C4-2B (cell line): ENCODE measurements around the gene WNT11.

Experiments
- H3K27ac ChIP-seq: fragments of 450-650 bp; 2 replicates; pipeline ENCODE4 v1.5.1; 2017
- CTCF ChIP-seq: fragments of 450-650 bp; conservative IDR thresholded peaks from 2 replicates; pipeline ENCODE4 v1.5.1; 2017; ENCODE audit warnings: mild to moderate bottlenecking
- ZFX ChIP-seq: fragments of 450-650 bp; IDR thresholded peaks from 2 replicates; pipeline ENCODE4 v1.6.1; 2017

Gene WNT11

DNA sequence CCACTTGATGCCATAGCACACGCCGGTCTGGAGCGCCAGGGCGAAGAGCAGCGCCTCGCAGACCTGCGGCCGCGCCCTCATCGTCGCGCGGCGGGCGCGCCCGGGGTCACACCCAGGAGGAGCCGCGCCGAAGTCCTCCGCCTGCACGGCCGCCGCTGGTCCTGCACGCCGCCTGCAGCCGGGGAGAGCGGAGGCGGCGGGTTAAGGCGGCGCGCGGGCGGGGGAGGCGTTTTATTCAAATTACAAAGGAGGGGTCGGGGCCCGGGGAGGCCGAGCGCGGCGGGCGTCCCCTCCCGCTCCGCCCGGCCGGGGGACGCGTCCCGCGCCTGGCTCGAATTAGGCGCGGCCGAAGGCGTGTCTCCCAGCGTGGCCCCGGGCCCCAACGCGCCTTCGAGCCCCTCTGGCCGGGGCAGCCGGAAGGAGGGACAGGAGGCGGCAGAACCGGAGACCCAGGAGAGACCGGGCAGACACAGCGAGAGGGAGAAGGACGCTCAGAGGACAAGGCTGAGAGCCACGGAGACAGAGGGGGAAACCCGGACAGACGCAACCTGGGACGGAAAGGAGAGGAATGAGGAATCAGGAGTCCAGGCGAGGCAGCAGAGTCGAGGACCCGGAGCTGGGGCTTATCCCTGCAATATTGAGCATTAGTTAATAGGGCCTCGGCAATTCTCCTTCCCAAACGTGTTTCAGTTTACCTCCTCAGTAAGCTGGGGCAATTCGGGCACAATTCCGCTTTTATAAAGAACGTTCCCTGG is at the start of gene WNT11:
TSS of gene WNT11 (minus strand) at position 176 of the 755 bp plus-strand sequence. CDS start at position 81, 95 bp downstream.
- no peak for TF ChIP-seq CTCF
- TF ChIP-seq ZFX, result no peak

DNA sequence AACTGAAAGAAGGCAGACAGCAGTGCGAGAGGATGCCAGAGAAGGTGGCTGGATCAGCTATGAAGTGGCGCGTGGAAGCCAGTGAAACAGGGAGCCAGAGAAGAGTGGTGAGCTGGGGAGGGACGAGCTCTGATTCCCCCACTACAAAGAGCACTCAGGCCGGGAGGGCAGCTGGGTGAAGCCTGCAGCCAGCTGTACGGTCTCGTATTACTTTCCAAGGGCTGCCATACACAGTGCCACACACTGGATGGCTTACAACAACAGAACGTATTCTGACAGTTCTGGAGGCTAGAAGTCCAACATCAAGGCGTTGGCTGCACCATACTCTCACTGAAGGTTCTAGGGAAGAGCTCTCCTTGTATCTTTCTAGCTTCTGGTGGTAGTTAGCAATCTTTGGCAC is 47.1 kb upstream of the WNT11 start:
- TF ChIP-seq CTCF (no peak), ZFX (no peak)

More for the DNA sequence above, at the start of gene WNT11:
- no peak within 1 kb of the TSS for H3K27ac ChIP-seq

DNA sequence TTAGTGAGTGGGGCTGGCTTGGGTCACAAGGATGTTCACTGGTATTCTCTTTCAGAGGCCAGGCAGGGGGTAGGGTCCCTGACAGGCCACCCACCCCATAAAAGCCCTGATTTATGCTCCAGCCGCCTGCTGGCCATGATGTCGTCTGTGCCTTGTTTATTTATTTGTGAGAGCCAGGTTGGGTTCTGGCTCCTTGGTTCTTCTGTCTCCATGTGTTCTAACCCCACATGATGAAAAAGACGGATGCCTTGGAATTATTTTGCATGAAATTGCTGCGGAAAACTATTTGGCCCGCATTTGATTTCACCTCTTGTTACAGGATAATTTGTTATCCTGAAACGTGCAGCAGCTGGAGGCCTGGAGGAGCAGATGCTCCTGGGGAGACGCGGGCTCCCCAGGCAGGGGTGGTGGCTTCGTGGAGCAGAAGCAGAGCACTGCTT is 46.3 kb upstream of the WNT11 start:
- H3K27ac ChIP-seq, result no peak overlapping the region
- TF ChIP-seq ZFX, result no peak
- TF ChIP-seq CTCF, result no peak

More for the DNA sequence above, 47.1 kb upstream of the WNT11 start:
- H3K27ac ChIP-seq, result no peak overlapping the region

DNA sequence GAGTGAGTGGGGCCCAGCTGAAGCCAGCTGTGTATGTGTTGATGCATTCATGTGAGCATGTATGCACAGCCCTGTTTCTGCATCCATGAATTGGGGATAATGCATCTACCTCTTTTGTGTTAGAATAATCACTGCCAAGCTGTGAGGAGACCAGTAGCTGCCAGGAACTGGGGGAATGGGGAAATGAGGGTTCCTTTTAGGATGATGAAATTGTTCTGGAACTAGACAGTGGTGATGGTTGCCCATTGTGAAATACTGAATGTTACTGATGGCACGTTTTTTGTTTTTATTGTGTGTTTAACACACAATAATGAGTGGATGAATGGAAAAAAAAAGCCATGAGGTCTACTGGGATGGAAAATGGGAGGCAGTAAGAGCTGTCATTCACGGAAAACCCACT is 45.3 kb upstream of the WNT11 start:
- H3K27ac ChIP-seq, result no peak overlapping the region
- TF ChIP-seq CTCF, result no peak
- TF ChIP-seq ZFX, result no peak

GRCh38 chr11:76251226-76251575 is 44.9 kb upstream of the WNT11 start:
- no peak for TF ChIP-seq ZFX
- H3K27ac ChIP-seq, result no peak overlapping the region

DNA sequence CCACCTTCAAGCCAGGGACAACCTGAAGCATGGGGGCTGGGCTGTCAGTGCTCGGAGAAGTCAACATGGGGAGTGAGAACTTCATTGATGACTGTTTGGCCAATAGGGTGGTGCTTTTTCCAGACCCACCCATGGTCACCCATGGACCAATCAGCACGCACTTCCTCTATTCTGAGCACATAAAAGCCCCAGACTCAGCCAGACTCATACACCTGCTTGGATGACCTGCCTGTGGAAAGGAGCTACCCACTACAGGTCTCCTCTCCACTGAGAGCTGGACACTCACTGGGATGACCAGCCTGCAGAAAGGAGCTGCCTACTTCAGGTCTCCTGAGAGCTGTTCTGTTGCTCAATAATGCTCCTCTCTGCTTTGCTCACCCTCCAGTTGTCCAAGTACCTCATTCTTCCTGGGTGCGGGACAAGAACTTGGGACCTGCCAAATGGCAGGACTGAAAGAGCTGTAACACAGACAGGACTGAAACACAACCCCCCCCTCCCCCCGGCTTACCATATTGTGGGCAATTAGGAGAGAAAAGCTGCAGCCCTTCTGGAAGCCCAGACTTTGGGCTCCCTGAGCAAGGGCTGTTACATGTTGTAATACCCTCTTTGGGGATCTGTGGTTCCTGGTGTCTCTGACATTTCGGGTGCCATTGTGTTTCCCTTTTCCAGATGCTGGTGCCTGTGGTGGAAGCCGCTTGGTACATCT is 44.4 kb upstream of the WNT11 start:
- H3K27ac ChIP-seq, result no peak overlapping the region
- TF ChIP-seq CTCF, result no peak

DNA sequence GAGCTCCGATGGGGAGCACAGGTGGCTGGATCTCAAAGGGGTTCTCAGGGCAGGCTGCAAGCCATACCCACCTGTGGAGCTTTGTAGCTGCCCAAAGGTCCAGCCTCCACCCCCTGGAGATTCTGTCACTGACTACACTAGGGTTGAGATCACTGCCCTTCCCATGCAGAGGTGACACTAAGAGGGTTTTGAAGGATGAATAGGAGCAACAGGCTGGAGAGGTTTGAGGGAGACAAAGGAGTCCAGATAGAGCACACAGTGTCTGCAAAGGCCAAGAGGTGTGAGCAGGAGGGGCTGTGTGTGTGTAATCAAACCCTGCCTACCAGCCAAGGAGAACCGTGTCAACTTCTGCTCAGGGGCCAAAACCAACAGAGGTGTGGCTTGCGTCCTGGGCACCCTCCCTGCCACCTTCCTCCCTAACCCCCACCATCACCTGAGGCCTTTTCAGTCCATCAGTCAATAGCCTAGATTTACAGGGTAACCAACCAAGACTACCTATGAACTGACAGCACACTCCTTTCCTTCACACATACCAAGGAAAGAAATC is 43.0 kb upstream of the WNT11 start:
- no peak for TF ChIP-seq ZFX
- TF ChIP-seq CTCF, result no peak
- no peak overlapping the region for H3K27ac ChIP-seq
